ENCODE measurements around the gene AP1S2. TPM values are rescaled to one million over a fixed set of nuclear protein-coding genes. Genes with fewer than 3 reads are reported as not detected.

Gene AP1S2
- total RNA-seq, 2 donors from 2014 or later = 26.7 to 35.8 TPM

Other genes with a start within 250 kb of the AP1S2 start
- not detected for gene CLTRN, start 190.0 kb downstream of the AP1S2 start, total RNA-seq
- 10 to 100 TPM; 21.1 to 52.1 TPM for gene CA5B, start 116.5 kb downstream of the AP1S2 start, total RNA-seq
- 10 to 100 TPM; 21.4 to 28.6 TPM for gene ZRSR2, start 64.3 kb downstream of the AP1S2 start, total RNA-seq